Measurements from ENCODE around the gene ALDH1L1.

- TF ChIP-seq, protein P1, sequence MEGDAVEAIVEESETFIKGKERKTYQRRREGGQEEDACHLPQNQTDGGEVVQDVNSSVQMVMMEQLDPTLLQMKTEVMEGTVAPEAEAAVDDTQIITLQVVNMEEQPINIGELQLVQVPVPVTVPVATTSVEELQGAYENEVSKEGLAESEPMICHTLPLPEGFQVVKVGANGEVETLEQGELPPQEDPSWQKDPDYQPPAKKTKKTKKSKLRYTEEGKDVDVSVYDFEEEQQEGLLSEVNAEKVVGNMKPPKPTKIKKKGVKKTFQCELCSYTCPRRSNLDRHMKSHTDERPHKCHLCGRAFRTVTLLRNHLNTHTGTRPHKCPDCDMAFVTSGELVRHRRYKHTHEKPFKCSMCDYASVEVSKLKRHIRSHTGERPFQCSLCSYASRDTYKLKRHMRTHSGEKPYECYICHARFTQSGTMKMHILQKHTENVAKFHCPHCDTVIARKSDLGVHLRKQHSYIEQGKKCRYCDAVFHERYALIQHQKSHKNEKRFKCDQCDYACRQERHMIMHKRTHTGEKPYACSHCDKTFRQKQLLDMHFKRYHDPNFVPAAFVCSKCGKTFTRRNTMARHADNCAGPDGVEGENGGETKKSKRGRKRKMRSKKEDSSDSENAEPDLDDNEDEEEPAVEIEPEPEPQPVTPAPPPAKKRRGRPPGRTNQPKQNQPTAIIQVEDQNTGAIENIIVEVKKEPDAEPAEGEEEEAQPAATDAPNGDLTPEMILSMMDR (IDR thresholded peaks at IDR 0.05 in 4 of 5, conservative IDR thresholded peaks at IDR 0.05 in 1 of 5) = no peak
- no peak for TF ChIP-seq POLR2A (IDR thresholded peaks at IDR 0.05)
Observed at GRCh38 chr3:126118591-126118990, 61.8 kb downstream of the ALDH1L1 start.
